SIG-M5 treated with dmso at 0.1 percent for 504 hours (cell line): ENCODE measurements around the gene DHRS9.
A peak's percentile ranks its signal among the peaks of the same experiment; 100 is the strongest.

Source experiments
- DNase-seq: peaks from one replicate; lab custom pipeline; 2025; ENCODE audit not compliant: unreplicated experiment; lab: John Stamatoyannopoulos, UW

The DHRS9 gene

GRCh38 chr2:169065422-169065821, 3.9 kb upstream of the DHRS9 start:
- no peak for DNase-seq

GRCh38 chr2:169065864-169066517, 3.4 kb upstream of the DHRS9 start:
- no peak for DNase-seq

GRCh38 chr2:169066897-169067296, 2.5 kb upstream of the DHRS9 start:
- DNase-seq, result peak; percentile 44

- DNase-seq, result no peak
These were observed 470 bp downstream of the DHRS9 start for GRCh38 chr2:169069833-169070232.

GRCh38 chr2:169071455-169071854, 2.1 kb downstream of the DHRS9 start:
- DNase-seq, result peak; percentile 34

GRCh38 chr2:169072163-169072925, 3.0 kb downstream of the DHRS9 start:
- DNase-seq, result peak; percentile 99

- DNase-seq, result no peak
These were observed 4.0 kb downstream of the DHRS9 start for GRCh38 chr2:169073211-169073962.

GRCh38 chr2:169073963-169074751, 4.8 kb downstream of the DHRS9 start:
- no peak for DNase-seq

- no peak for DNase-seq
These were observed 8.4 kb downstream of the DHRS9 start for GRCh38 chr2:169077674-169078240.

GRCh38 chr2:169080250-169081069, 11.1 kb downstream of the DHRS9 start:
- DNase-seq, result peak; percentile 63

- DNase-seq, result no peak
These were observed 12.2 kb downstream of the DHRS9 start for GRCh38 chr2:169081551-169081950.

- peak; percentile 93 for DNase-seq
These were observed 13.6 kb downstream of the DHRS9 start for GRCh38 chr2:169082995-169083394.

- DNase-seq, result no peak
These were observed 17.6 kb downstream of the DHRS9 start for GRCh38 chr2:169086893-169087467.

GRCh38 chr2:169087757-169088379, 18.5 kb downstream of the DHRS9 start:
- DNase-seq, result no peak

- no peak for DNase-seq
These were observed 19.8 kb downstream of the DHRS9 start for GRCh38 chr2:169089182-169089581.

- peak; percentile 84 for DNase-seq
These were observed 20.9 kb downstream of the DHRS9 start for GRCh38 chr2:169090133-169090820.

- no peak for DNase-seq
These were observed 21.9 kb downstream of the DHRS9 start for GRCh38 chr2:169091256-169091655.

GRCh38 chr2:169091761-169092519, 22.6 kb downstream of the DHRS9 start:
- no peak for DNase-seq
